Measurements from ENCODE around the gene RAD51B.

RAD51B gene

GRCh38 chr14:68740788-68741476 lies 921.4 kb downstream of the RAD51B start:
- H3K4me1 ChIP-seq (ENCODE audit: insufficient read depth, poor library complexity, severe bottlenecking), result no peaks in the 10 kb centered on the region
- H3K4me3 ChIP-seq (ENCODE audit: severe bottlenecking), result no peak overlapping the region
- no peak overlapping the region for H3K27ac ChIP-seq (ENCODE audit: poor library complexity, severe bottlenecking)
- no peaks in the 10 kb centered on the region for H3K9me3 ChIP-seq (ENCODE audit: severe bottlenecking)
- no peak for TF ChIP-seq CTCF (IDR thresholded peaks at IDR 0.05; ENCODE audit: poor library complexity, severe bottlenecking)
- H3K27me3 ChIP-seq (ENCODE audit: insufficient read depth, poor library complexity, severe bottlenecking), result no peaks in the 10 kb centered on the region
- ATAC-seq (ENCODE audit: low read depth) (no peak), DNase-seq (ENCODE audit: low spot score) (no peak)
- no peaks in the 10 kb centered on the region for H3K36me3 ChIP-seq (ENCODE audit: low read depth)

GRCh38 chr14:68741477-68741791 lies 921.9 kb downstream of the RAD51B start:
- Histone ChIP-seq H3K27me3 (ENCODE audit: insufficient read depth, poor library complexity, severe bottlenecking) (no peaks in the 10 kb centered on the region), H3K9me3 (ENCODE audit: severe bottlenecking) (no peaks in the 10 kb centered on the region), H3K27ac (ENCODE audit: poor library complexity, severe bottlenecking) (no peak overlapping the region), H3K4me3 (ENCODE audit: severe bottlenecking) (no peak overlapping the region), H3K4me1 (ENCODE audit: insufficient read depth, poor library complexity, severe bottlenecking) (no peaks in the 10 kb centered on the region), H3K36me3 (ENCODE audit: low read depth) (no peaks in the 10 kb centered on the region)
- no peak for TF ChIP-seq CTCF (IDR thresholded peaks at IDR 0.05; ENCODE audit: poor library complexity, severe bottlenecking)
- no peak for ATAC-seq (ENCODE audit: low read depth)
- no peak for DNase-seq (ENCODE audit: low spot score)

- no peak overlapping the region for H3K27ac ChIP-seq (ENCODE audit: poor library complexity, severe bottlenecking)
- DNase-seq (ENCODE audit: low spot score), result no peak
These were observed 922.4 kb downstream of the RAD51B start for GRCh38 chr14:68741839-68742470.

GRCh38 chr14:68744613-68745012 lies 925.0 kb downstream of the RAD51B start:
- no peak for ATAC-seq (ENCODE audit: low read depth)
- Histone ChIP-seq H3K27ac (ENCODE audit: poor library complexity, severe bottlenecking) (no peak overlapping the region), H3K9me3 (ENCODE audit: severe bottlenecking) (no peaks in the 10 kb centered on the region), H3K27me3 (ENCODE audit: insufficient read depth, poor library complexity, severe bottlenecking) (no peaks in the 10 kb centered on the region), H3K4me1 (ENCODE audit: insufficient read depth, poor library complexity, severe bottlenecking) (no peaks in the 10 kb centered on the region), H3K4me3 (ENCODE audit: severe bottlenecking) (no peak overlapping the region), H3K36me3 (ENCODE audit: low read depth) (no peaks in the 10 kb centered on the region)
- DNase-seq (ENCODE audit: low spot score), result no peak
- no peak for TF ChIP-seq CTCF (IDR thresholded peaks at IDR 0.05; ENCODE audit: poor library complexity, severe bottlenecking)

More at GRCh38 chr14:68741839-68742470, 922.4 kb downstream of the RAD51B start:
- H3K9me3 ChIP-seq (ENCODE audit: severe bottlenecking), result no peaks in the 10 kb centered on the region
- no peaks in the 10 kb centered on the region for H3K4me1 ChIP-seq (ENCODE audit: insufficient read depth, poor library complexity, severe bottlenecking)
- no peak for TF ChIP-seq CTCF (IDR thresholded peaks at IDR 0.05; ENCODE audit: poor library complexity, severe bottlenecking)
- H3K4me3 ChIP-seq (ENCODE audit: severe bottlenecking), result no peak overlapping the region
- no peaks in the 10 kb centered on the region for H3K36me3 ChIP-seq (ENCODE audit: low read depth)
- ATAC-seq (ENCODE audit: low read depth), result no peak
- H3K27me3 ChIP-seq (ENCODE audit: insufficient read depth, poor library complexity, severe bottlenecking), result no peaks in the 10 kb centered on the region

- DNase-seq (ENCODE audit: low spot score) (no peak), ATAC-seq (ENCODE audit: low read depth) (0 out of 3 replicates have a peak, but pooled peaks have one; percentile 12)
- Histone ChIP-seq H3K4me1 (ENCODE audit: insufficient read depth, poor library complexity, severe bottlenecking) (no peaks in the 10 kb centered on the region), H3K4me3 (ENCODE audit: severe bottlenecking) (no peak overlapping the region), H3K36me3 (ENCODE audit: low read depth) (no peaks in the 10 kb centered on the region), H3K27ac (ENCODE audit: poor library complexity, severe bottlenecking) (no peak overlapping the region), H3K9me3 (ENCODE audit: severe bottlenecking) (no peaks in the 10 kb centered on the region), H3K27me3 (ENCODE audit: insufficient read depth, poor library complexity, severe bottlenecking) (no peaks in the 10 kb centered on the region)
- TF ChIP-seq CTCF (IDR thresholded peaks at IDR 0.05; ENCODE audit: poor library complexity, severe bottlenecking), result no peak
These were observed 927.8 kb downstream of the RAD51B start for GRCh38 chr14:68747393-68747792.

Data from RWPE2 (cell line).